Lung (tissue), 12 donors: ENCODE measurements around the gene PCBP3. TPM values are rescaled to one million over a fixed set of nuclear protein-coding genes. Genes with fewer than 3 reads are reported as not detected.

ENCODE experiments used
- ATAC-seq: fragments of 200-7000 bp; cut with Tn5 transposase; one replicate; pipeline ENCODE4 v1.9.1; 2020; ENCODE audit warnings: moderate number of reproducible peaks; ENCODE audit not compliant: insufficient read depth, low FRiP score
- DNase-seq, 3 donors: peaks; one replicate each; pipeline ENCODE4 v3.0.0-alpha.2; 2013 to 2017
- H3K27ac ChIP-seq, 2 donors: one replicate each; pipeline ENCODE4 v1.5.1; 2013; ENCODE audit warnings: mild to moderate bottlenecking in 2 of 2, moderate library complexity in 2 of 2, control low read depth in 1 of 2, inconsistent platforms in 1 of 2, low read depth in 1 of 2, low read length in 1 of 2
- H3K27me3 ChIP-seq, 3 donors: one replicate each; pipeline ENCODE4 v1.5.1; 2013; ENCODE audit warnings: low read length in 2 of 3; ENCODE audit not compliant: control insufficient read depth in 3 of 3, insufficient read depth in 3 of 3
- H3K36me3 ChIP-seq, 4 donors: one replicate each; pipeline ENCODE4 v1.5.1; 2013; ENCODE audit warnings: low read length in 4 of 4, mild to moderate bottlenecking in 1 of 4, moderate library complexity in 1 of 4; ENCODE audit not compliant: control insufficient read depth in 4 of 4, insufficient read depth in 4 of 4
- H3K4me1 ChIP-seq, 5 donors: one replicate each; pipeline ENCODE4 v1.5.1; 2013; ENCODE audit warnings: low read length in 5 of 5, mild to moderate bottlenecking in 2 of 5, moderate library complexity in 1 of 5; ENCODE audit not compliant: control insufficient read depth in 5 of 5, insufficient read depth in 5 of 5
- H3K4me3 ChIP-seq: one replicate; pipeline ENCODE4 v1.5.1; 2013; ENCODE audit warnings: mild to moderate bottlenecking, control low read depth, moderate library complexity
- H3K9ac ChIP-seq, 2 donors: one replicate each; pipeline ENCODE4 v1.5.1; 2013; ENCODE audit warnings: low read length in 2 of 2, control low read depth in 1 of 2; ENCODE audit not compliant: insufficient read depth in 1 of 2
- H3K9me3 ChIP-seq, 4 donors: one replicate each; pipeline ENCODE4 v1.5.1; 2013; ENCODE audit warnings: low read length in 3 of 4, mild to moderate bottlenecking in 1 of 4, moderate library complexity in 1 of 4; ENCODE audit not compliant: control insufficient read depth in 4 of 4, insufficient read depth in 3 of 4
- WGBS, 2 donors: extraction: QIAGEN DNeasy Blood & Tissue Kit; methylation state at CpG; one replicate each; pipeline ENCODE4 v1.1.7; 2013; 5-methylcytosine and 5-hydroxymethylcytosine counted together
- polyA plus RNA-seq, 2 donors: library from polyadenylated mRNA; stranded (reverse); fragments of 200-250 nt; gene quantifications; one replicate each; pipeline ENCODE4 v1.2.1, GENCODE V29; 2013
- total RNA-seq, 2 donors: library from RNA; depleted of rRNA in 1 of 2; stranded (reverse); fragments of >200 nt in 1 of 2; gene quantifications; one replicate each; pipeline ENCODE4 v1.2.1, GENCODE V29; 2014 to 2021
- TF ChIP-seq, protein P1 (sequence below): IDR thresholded peaks from 2 replicates; pipeline ENCODE4 v1.5.1; 2012; ENCODE audit warnings: mild to moderate bottlenecking; ENCODE audit errors: control extremely low read depth, extremely low read depth
- donor health status: control.
- donor health status: control.
- donor health status: Bipolar disorder and iron deficiency.
- donor health status: healthy.
- donor health status: DM: yes; HTN: yes; CAD: no.

Gene PCBP3
- total and polyA plus RNA-seq, 4 donors, result 1.6 to 8.2 (median 3.1) TPM

DNA sequence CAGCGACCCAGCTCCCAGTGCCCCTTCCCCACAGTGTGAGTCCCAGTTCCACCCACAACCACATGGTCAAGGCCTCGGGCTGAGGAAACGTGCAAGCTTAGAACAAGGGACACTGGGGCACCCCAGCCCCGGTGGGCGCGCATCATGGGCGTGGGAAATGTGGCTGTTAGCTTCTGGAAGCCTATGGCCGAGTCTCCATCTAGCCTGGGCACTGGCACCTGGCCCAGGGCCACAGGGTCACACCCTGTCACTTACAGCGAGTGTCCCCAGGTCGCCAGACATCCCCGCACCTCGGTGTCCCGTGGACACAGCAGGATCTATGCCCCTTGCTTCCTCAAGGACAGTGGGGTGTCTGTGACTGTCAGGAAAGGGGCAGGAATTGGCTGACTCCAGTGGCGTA lies 301.1 kb downstream of the PCBP3 start:
- H3K36me3 ChIP-seq, result no peaks in the 10 kb centered on the region
- TF ChIP-seq, protein P1, sequence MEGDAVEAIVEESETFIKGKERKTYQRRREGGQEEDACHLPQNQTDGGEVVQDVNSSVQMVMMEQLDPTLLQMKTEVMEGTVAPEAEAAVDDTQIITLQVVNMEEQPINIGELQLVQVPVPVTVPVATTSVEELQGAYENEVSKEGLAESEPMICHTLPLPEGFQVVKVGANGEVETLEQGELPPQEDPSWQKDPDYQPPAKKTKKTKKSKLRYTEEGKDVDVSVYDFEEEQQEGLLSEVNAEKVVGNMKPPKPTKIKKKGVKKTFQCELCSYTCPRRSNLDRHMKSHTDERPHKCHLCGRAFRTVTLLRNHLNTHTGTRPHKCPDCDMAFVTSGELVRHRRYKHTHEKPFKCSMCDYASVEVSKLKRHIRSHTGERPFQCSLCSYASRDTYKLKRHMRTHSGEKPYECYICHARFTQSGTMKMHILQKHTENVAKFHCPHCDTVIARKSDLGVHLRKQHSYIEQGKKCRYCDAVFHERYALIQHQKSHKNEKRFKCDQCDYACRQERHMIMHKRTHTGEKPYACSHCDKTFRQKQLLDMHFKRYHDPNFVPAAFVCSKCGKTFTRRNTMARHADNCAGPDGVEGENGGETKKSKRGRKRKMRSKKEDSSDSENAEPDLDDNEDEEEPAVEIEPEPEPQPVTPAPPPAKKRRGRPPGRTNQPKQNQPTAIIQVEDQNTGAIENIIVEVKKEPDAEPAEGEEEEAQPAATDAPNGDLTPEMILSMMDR, result no peak
- no peak overlapping the region for H3K4me3 ChIP-seq
- H3K27ac ChIP-seq, result no peak overlapping the region
- no peak for DNase-seq
- 81 to 84% methylated on average over 14 of the region's 14 CpGs for WGBS, 2 donors
- no peaks in the 10 kb centered on the region for H3K9me3 ChIP-seq
- peaks cover 0 to 3% (median 0%) of the 10 kb centered on the region in 5 donors for H3K4me1 ChIP-seq
- no peak overlapping the region for H3K9ac ChIP-seq
- ATAC-seq, result no peak
- no peaks in the 10 kb centered on the region for H3K27me3 ChIP-seq

DNA sequence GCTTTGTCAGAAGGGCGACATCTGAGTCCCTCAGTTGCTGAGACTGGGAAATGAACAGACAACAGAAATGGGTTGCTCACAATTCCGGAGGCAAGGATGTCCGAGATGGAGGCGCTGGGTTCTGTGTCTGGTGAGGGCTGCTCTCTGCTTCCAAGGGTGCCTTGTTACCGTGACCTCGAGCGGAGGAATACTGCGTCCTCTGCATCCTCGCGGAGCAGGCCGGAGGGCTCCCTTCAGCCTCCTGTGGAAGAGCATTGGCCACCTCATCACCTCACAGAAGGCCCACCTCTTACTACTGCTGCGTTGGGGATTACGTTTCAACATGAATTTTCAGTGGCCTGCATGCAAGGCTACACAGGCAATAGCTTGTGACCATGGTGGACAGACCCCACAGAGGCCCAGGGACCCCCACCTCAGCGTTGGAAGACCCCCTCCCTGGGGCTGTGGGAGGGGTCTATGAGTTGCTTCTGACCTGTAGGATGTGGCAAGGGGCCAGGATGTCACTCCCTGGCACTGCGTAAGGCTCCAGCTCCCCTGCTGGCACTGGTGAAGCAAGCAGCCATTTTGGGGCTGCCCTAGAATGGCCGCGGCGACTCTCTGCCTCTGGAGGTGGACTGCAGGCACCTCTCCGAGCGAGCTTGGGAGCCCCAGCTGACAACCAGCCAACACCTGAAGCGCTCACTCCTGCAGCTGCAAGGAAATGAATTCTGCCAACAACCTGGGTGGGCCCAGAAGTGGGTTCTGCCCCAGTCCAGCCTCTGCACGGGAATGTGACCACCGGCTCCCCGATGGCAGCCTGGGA lies 301.7 kb downstream of the PCBP3 start:
- H3K4me1 ChIP-seq, result peaks cover 0 to 3% (median 2%) of the 10 kb centered on the region in 5 donors
- DNase-seq (no peak), ATAC-seq (no peak)
- TF ChIP-seq, protein P1, result no peak
- no peaks in the 10 kb centered on the region for H3K27me3 ChIP-seq
- H3K9me3 ChIP-seq, result no peaks in the 10 kb centered on the region
- H3K36me3 ChIP-seq, result no peaks in the 10 kb centered on the region
- no peak overlapping the region for H3K4me3 ChIP-seq
- no peak overlapping the region for H3K27ac ChIP-seq
- WGBS, 2 donors, result 87 to 93% methylated on average over 24 of the region's 24 CpGs
- H3K9ac ChIP-seq, result no peak overlapping the region

DNA sequence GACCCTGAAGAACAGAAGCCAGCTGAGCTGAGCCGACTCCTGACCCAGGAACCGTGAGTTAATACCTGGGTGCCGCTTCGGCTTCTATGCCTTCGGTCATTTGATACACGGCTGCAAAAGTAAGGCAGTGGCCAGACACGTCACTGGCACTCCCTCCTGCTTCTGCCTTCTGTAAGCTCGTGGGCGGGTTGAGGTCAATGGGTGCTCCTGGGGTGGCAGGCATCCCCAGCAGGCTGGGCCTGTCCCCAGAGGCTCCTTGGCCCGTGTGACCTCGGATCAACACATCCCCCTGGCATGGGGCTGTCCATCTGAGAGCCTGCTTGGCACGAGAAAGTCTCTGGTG lies 302.3 kb downstream of the PCBP3 start:
- Histone ChIP-seq H3K27me3 (no peaks in the 10 kb centered on the region), H3K9me3 (no peaks in the 10 kb centered on the region), H3K27ac (no peak overlapping the region), H3K36me3 (no peaks in the 10 kb centered on the region), H3K4me1 (peaks cover 0 to 8% (median 4%) of the 10 kb centered on the region in 5 donors), H3K9ac (no peak overlapping the region), H3K4me3 (no peak overlapping the region)
- 84 to 93% methylated on average over 12 of the region's 12 CpGs for WGBS, 2 donors
- ATAC-seq (no peak), DNase-seq (no peak)
- TF ChIP-seq, protein P1, result no peak
